NCI-H69 (cell line): ENCODE measurements around the gene RAI1.

Experiments
- DNase-seq: peaks from one replicate; lab custom pipeline; 2025; lab: John Stamatoyannopoulos, UW

The RAI1 gene

GRCh38 chr17:17730250-17730935 lies 49.1 kb downstream of the RAI1 start:
- no peak for DNase-seq

- DNase-seq = no peak
These were observed 51.2 kb downstream of the RAI1 start for GRCh38 chr17:17732444-17732843.

DNA sequence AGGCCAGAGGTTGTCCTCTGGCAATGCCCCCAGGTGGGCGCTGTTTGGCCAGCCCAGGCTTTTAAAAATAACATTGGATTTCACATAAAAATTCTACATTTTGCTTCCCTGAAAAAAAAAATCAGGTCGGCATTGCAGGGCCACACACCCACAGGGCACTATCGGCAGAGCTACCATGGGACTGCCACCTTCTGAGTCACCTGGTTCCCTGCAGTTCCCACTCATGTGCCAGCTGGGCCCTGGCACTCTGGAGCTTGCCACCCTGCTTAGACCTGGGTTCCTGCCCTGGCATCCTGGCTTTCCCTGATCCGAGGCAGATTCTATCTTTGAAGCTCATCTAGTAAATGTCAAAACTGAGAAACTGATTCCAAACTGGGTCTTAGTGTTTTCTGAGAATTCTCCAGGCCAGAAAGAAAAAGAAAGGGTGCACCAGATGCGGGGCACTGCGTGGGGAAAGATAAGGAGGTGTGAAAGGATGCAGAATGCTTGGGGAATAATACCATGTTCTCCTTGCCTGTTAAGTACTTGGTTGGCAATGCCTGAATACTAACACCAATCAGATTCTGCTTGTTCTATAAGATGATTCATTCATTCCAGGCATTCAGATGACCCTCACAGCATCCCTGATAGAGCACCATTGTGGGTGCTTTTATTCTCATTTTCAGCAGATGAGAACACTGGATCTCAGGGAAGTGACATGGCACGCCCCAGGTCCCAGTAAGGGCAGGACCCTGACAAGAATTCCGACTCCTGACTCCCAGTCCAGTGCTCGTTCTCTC lies 51.8 kb downstream of the RAI1 start:
- no peak for DNase-seq

DNA sequence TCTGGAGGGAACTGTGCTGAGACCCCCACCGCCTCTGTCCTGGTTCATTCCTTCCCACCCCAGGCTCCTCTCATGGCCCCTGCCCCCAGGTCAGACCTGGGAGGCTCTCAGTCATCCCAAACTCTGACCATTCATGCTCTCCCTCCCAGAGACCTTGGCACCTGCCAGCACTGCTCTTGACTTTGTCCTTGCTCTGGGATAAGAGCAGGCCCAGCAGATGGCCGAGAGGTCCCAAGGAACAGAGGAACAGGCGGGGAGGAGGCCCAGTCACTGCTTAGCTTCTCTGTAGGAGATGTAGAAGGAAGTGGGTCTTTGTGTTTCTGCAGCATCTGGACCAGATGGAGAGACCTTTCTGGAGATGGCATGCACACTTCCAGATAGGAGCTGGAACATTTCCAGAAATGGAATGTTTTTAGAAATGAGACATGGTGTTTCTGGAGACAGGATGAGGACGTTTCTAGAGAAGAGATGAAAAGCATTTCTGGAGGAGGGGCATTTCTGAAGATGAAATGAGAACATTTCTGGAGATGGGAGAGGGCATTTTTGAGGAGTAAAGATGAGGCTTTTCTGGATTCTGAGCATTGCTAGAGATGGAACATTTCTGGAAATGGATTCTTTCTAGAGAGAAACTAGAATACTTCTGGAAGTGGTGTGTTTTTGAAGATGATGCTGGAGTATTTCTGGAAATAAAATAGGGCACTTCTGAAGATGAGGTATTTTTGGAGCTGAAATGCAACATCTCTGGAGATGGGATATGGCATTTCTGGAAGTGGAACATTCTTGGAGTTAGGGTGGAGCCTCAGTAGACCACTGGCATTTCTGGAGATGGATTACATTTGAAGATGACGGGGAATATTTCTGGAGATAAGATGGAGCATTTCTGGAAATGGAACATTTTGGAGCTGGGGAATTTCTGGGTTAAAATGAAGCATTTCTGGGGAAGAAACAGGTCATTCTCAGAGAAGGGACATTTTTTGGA lies 55.2 kb downstream of the RAI1 start:
- peak; percentile 13 for DNase-seq

GRCh38 chr17:17737961-17738894 lies 57.0 kb downstream of the RAI1 start:
- DNase-seq = peak; percentile 19

DNA sequence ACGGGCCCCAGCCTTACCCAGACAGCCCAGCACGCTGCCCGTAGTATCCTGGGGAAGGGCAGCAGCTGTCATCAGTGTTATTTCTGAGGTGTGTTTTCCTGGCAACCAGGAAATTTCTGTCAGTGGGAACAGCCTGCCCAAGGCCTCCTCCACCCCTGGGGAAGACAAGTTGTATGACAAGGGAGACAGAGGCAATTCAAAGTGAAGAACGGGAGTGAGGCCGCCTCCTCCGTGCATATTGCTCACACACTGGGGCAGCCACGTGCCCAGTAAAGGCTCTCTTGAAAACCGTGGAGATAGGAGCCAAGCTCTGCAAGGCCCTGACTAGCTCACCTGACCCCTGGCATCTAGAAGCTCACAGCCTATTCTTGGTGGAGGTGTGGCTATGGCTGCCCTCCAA lies 57.6 kb downstream of the RAI1 start:
- DNase-seq = no peak

- DNase-seq = peak; percentile 29
These were observed 58.3 kb downstream of the RAI1 start for GRCh38 chr17:17739388-17740066.

DNA sequence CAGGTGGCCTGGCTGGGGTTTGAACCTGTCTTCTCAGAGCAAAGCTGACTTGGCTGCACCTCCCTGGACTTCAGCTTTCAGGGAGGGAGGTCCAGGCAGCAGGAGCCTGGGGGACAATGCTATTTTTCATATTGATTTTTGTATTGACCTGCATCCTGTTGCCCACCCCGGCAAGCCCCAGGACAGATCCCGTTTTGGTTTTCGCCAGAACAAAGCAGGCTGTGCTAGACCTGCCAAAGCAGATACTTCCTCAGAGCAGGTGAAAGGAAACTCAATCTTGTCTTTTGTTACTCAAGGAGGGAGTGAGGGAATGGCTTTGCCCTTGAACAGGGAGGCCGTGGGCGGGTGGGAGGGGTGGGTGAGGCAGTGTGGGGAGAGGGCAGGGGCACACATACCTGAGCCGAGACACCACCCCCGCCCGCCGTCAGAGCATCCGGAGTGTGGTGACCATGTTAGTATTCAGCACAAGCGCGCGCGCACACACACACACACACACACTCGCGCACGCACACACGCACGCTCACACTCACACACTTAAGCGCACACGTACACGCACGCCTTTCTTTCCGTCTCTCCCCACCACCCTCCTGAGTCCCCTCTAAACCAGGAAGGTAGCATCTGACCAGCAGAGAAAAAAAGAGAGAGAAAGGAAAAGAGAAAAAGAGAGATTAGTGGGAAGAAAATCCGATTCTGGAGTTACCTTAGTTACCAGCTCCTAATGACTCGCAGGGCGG lies 59.5 kb downstream of the RAI1 start:
- no peak for DNase-seq

DNA sequence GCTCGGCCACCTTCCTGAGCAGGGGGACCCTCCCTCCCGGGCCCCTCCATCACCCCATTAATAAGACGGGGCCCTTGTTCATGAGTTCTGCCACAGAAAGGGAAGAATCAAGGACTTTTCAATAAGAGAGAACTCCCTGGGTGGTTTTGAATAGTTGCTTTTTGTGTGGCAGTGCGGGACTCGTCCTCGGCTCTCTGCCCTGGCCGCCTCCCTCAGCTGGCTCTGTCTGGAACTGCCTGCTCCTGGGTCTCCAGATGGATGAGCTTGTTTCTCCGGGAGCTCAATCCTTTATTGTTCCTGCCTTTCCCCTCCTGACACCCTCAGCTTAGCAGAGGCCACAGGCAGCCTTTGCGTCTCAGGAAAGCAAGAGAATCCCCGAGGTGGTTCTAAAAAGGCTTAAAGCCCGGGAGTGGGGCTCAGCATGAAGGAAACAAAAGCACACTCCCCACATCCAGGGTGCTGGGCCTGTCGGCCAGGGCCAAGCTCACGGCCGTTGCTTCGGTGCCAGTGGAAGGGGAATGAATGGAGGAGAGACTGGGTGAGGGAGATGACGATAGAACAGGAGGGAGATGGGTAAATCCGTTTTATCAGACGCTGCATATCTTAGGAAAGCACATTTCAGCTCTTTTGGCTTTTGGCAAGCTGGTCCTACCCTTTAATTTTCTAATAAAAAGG lies 60.2 kb downstream of the RAI1 start:
- no peak for DNase-seq

- no peak for DNase-seq
These were observed 60.9 kb downstream of the RAI1 start for GRCh38 chr17:17742133-17742621.

DNA sequence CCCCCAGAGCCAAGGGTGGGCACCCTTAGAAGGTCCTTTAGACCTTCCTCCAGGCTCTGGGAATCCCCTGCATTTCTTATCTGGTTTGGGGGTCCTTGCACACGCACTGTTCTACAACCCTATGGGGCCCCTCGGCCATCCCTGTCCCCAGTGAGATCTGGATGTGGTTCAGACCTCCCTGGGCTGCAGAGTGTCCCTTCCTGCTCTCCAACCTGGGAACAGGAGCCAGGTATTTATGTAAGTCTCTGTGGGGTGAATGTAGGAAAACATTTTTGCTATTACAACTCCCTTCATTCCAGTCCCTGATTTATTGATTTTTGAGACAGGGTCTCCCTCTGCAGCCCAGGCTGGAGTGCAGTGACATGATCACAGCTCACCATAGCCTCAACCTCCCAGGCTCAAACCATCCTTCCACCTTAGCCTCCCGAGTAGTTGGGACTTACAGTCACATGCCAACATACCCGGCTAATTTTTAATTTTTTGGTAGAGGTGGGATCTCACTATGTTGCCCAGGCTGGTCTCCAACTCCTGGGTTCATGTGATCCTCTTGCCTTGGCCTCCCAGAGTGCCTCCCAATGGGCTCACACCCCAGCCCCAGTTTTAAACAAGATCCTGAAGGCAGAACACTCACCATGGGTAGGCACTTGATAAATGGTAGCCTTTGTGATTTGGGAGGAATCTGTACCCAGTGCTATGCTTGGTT lies 61.6 kb downstream of the RAI1 start:
- DNase-seq = no peak

DNA sequence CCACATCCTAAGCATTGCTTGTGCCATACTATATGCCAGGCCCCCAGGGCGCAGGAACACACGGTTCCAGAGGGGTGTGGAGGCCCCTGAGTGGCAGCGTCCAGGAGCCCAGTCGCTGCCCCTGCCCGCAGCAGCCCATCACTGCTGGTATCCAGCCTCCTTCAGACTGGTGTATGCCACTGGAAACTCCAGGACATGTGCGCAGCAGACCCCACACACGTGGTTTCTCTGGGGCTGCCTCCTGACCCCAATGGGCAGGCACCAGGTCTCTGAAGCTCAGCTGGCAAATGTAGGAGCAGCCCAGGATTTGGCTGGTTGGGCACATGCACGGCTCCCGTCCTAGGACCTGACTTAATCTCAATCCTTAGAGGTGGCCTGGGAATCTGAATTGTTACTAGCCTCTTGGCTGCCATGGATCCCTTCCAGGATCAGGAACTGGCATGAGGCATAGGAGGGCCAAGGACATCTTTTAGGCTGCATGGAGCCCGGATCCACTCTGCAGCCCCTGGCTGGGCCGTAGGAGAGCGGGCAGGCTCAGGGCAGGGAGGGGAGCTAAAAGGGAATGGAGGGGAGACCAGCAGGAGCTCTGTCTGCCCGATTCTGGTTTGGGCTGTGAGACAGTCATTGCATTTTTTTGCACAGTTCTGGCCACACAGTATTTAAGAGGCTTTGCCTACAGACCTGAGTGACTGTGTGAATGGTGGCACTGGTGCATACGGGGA lies 62.3 kb downstream of the RAI1 start:
- no peak for DNase-seq

- DNase-seq = no peak
These were observed 62.9 kb downstream of the RAI1 start for GRCh38 chr17:17744116-17744515.

DNA sequence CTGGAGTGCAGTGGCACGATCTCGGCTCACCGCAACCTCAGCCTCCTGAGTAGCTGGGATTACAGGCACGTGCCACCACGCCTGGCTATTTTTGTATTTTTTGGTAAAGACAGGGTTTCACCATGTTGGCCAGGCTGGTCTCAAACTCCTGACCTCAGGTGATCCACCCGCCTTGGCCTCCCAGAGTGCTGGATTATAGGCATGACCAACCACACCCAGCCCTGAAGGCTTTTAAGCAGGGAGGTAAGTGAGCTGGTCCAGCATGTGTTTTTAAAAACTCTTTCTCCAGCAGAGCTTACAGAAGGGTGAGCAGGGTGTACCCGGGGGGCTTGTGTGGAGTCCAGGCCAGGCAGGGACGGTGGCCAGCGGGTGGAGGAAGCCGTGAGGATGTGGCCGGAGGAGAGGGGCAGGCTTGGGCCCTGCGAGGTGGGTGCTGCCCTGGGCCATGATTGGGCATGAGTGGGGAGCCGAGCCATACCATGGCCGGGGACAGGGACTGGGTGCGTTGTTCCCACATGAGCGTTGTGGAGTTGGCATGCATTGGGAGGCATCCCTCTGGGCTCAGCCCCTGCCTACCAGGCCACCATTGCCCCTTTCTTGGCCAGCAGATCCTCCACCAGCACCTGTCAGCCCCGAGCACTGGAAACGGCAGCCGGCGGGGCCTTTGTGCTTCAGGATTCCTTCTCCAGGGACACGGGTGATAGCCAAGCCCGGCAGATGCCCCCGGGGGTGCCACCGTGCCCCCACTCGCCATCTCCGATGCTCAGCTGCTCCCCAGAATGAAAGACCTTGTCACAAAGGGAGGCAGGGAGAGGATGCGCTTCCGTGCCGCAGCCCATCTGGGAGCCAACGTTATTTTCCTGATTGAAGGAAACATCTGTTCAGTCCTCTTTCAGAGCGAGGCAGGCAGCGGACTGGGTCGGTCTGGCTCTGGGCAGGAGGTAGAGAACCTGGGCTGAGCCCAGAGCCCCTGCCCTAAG lies 64.5 kb downstream of the RAI1 start:
- peak; percentile 50 for DNase-seq

DNA sequence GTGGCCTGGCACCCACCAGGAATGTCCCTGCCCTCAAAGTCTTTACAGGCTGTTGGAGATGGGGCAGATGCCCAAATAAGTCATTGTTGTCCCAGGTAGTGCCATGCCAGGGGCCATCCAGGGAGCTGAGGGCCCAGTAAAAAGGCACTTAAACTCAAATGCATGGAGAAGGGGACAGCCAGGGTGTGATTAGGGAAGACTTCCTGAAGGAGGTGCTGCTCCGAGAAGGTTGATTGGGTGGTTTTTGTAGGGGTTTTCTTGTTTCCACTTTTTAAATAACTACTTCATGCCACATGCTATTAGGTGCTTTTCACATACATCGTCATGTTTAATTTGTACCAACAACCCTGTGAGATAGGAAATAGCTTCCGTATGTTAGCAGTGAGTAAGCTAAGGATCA lies 66.9 kb downstream of the RAI1 start:
- DNase-seq = peak; percentile 9

GRCh38 chr17:17748604-17749003 lies 67.3 kb downstream of the RAI1 start:
- DNase-seq = no peak
